Measurements from ENCODE around the gene SESTD1.

DNA sequence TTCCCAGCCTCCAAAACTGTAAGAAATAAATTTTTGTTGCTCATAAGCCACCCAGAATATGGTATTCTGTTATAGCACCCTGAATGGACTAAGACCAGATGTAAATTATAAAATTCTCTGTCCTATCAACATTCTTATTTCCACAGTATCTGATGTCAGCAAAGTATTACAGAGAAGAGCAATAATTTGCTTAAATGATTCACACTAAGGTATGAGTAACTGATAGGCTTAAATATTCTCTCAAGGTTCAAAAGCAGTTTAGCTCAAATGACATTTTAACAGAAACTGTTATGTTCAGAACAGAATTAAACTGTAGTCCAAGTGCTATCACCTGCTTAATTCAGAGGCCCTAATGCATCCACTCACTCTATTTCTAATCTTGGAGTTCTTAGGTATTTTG lies 12.8 kb downstream of the SESTD1 start:
- TF ChIP-seq, protein P1, sequence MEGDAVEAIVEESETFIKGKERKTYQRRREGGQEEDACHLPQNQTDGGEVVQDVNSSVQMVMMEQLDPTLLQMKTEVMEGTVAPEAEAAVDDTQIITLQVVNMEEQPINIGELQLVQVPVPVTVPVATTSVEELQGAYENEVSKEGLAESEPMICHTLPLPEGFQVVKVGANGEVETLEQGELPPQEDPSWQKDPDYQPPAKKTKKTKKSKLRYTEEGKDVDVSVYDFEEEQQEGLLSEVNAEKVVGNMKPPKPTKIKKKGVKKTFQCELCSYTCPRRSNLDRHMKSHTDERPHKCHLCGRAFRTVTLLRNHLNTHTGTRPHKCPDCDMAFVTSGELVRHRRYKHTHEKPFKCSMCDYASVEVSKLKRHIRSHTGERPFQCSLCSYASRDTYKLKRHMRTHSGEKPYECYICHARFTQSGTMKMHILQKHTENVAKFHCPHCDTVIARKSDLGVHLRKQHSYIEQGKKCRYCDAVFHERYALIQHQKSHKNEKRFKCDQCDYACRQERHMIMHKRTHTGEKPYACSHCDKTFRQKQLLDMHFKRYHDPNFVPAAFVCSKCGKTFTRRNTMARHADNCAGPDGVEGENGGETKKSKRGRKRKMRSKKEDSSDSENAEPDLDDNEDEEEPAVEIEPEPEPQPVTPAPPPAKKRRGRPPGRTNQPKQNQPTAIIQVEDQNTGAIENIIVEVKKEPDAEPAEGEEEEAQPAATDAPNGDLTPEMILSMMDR (IDR thresholded peaks at IDR 0.05; ENCODE audit: low read length): no peak
- no peak for TF ChIP-seq EZH2 (IDR thresholded peaks at IDR 0.05; ENCODE audit: borderline replicate concordance, low read length)

Data from OCI-LY1 (cell line).